COR-L47 (cell line): ENCODE measurements around the gene OR2AK2.
"Not testable (repeated sequence)": the region's sequence is repeated elsewhere in the genome, so short reads cannot be mapped to it uniquely, and the experiment has no call there.

Source experiments
- DNase-seq: peaks from one replicate; lab custom pipeline; 2025; lab: John Stamatoyannopoulos, UW

The OR2AK2 gene

GRCh38 chr1:247964933-247965332 lies at the start of gene OR2AK2:
OR2AK2 (plus strand) TSS chr1:247965233; CDS start chr1:247965377, 144 bp downstream.
- no peak for DNase-seq

GRCh38 chr1:247919952-247920351 lies 45.1 kb upstream of the OR2AK2 start, which contains the start of gene OR2T8:
OR2T8 (plus strand) TSS chr1:247920252; CDS start chr1:247921018, 766 bp downstream.
- no peak for DNase-seq

- DNase-seq = no peak
These were observed 41.1 kb upstream of the OR2AK2 start for GRCh38 chr1:247923941-247924340.

GRCh38 chr1:247924868-247925267 lies 40.2 kb upstream of the OR2AK2 start, which contains the start of gene OR2AJ1:
OR2AJ1 (plus strand) TSS chr1:247924889; CDS start chr1:247933769, 8,880 bp downstream.
- no peak for DNase-seq

- DNase-seq = no peak
These were observed 31.0 kb upstream of the OR2AK2 start for GRCh38 chr1:247933989-247934388.

- no peak for DNase-seq
These were observed 29.3 kb upstream of the OR2AK2 start for GRCh38 chr1:247935781-247936180.

GRCh38 chr1:247936415-247936814 lies 28.6 kb upstream of the OR2AK2 start:
- no peak for DNase-seq

- not testable (repeated sequence) for DNase-seq
These were observed 27.9 kb upstream of the OR2AK2 start for GRCh38 chr1:247936965-247937734.

GRCh38 chr1:247942624-247943023 lies 22.4 kb upstream of the OR2AK2 start:
- DNase-seq = no peak

- no peak for DNase-seq
These were observed 16.5 kb upstream of the OR2AK2 start, which contains the start of gene OR2L8 for GRCh38 chr1:247948558-247948957. OR2L8 (plus strand) TSS chr1:247948858; CDS start chr1:247948858, 0 bp downstream.

GRCh38 chr1:247953408-247953807 lies 11.6 kb upstream of the OR2AK2 start:
- DNase-seq = no peak

- no peak for DNase-seq
These were observed 3.2 kb upstream of the OR2AK2 start for GRCh38 chr1:247961791-247962190.

GRCh38 chr1:247962911-247963588 lies 2.0 kb upstream of the OR2AK2 start:
- no peak for DNase-seq

- DNase-seq = no peak
These were observed 1.6 kb downstream of the OR2AK2 start for GRCh38 chr1:247966532-247967204.

- no peak for DNase-seq
These were observed 28.0 kb downstream of the OR2AK2 start for GRCh38 chr1:247992986-247993385.

- DNase-seq = no peak
These were observed 33.8 kb downstream of the OR2AK2 start for GRCh38 chr1:247998811-247999210.

GRCh38 chr1:248000169-248000568 lies 35.1 kb downstream of the OR2AK2 start:
- no peak for DNase-seq

- no peak for DNase-seq
These were observed 42.7 kb downstream of the OR2AK2 start for GRCh38 chr1:248007778-248008177.

- DNase-seq = no peak
These were observed 44.6 kb downstream of the OR2AK2 start for GRCh38 chr1:248009681-248010080.

- no peak for DNase-seq
These were observed 48.2 kb downstream of the OR2AK2 start, which contains the start of gene OR2L5 for GRCh38 chr1:248013229-248013710. OR2L5 (plus strand) TSS chr1:248013660; CDS start chr1:248021948, 8,288 bp downstream.

- DNase-seq = no peak
These were observed 50.8 kb downstream of the OR2AK2 start for GRCh38 chr1:248015803-248016202.
